PC-3 (cell line): ENCODE measurements around the gene OSMR.

Experiments used
- CTCF ChIP-seq: fragments of 300-600 bp; sonication (generic); conservative IDR thresholded peaks from 2 replicates; pipeline ENCODE4 v1.5.1; 2017; ENCODE audit warnings: antibody characterized with exemption, low read depth, mild to moderate bottlenecking, low read length
- EZH2 ChIP-seq: fragments of 300-600 bp; sonication (generic); IDR thresholded peaks from one replicate; pipeline ENCODE4 v1.6.1; 2017; ENCODE audit warnings: antibody characterized with exemption, mild to moderate bottlenecking, low read length; ENCODE audit not compliant: unreplicated experiment

- TF ChIP-seq EZH2 (no peak), CTCF (no peak)
These were observed 85.9 kb downstream of the OSMR start for GRCh38 chr5:38931731-38932130.
